Psoas muscle (tissue), 8 donors: Measurements from ENCODE around the gene STRIP1. TPM values are rescaled to one million over a fixed set of nuclear protein-coding genes. Genes with fewer than 3 reads are reported as not detected.

ENCODE experiments used
- ATAC-seq, 4 donors: fragments of 200-7000 bp; cut with Tn5 transposase; one replicate each; pipeline ENCODE4 v1.9.1; 2020; ENCODE audit warnings: moderate library complexity in 3 of 4, mild to moderate bottlenecking in 2 of 4
- DNase-seq, 2 donors: peaks; one replicate each; pipeline ENCODE4 v3.0.0-alpha.2; 2020
- H3K27ac ChIP-seq: fragments of 200-600 bp; one replicate; pipeline ENCODE4 v1.8.0; 2022
- H3K27me3 ChIP-seq, 3 donors: fragments of 200-600 bp in 1 of 3; one replicate each; pipeline versions ENCODE4 v1.6.1 to v1.8.0; 2013 to 2022; ENCODE audit warnings: low read length in 2 of 3, mild to moderate bottlenecking in 2 of 3, moderate library complexity in 1 of 3; ENCODE audit not compliant: insufficient read depth in 3 of 3
- H3K36me3 ChIP-seq, 2 donors: fragments of 200-600 bp in 1 of 2; one replicate each; pipeline versions ENCODE4 v1.6.1 to v1.8.0; 2013 to 2022; ENCODE audit warnings: low read depth in 1 of 2, mild to moderate bottlenecking in 1 of 2, moderate library complexity in 1 of 2; ENCODE audit not compliant: insufficient read depth in 1 of 2
- H3K4me1 ChIP-seq: fragments of 200-600 bp; one replicate; pipeline ENCODE4 v1.8.0; 2022
- H3K4me3 ChIP-seq: fragments of 200-600 bp; one replicate; pipeline ENCODE4 v1.8.0; 2022; ENCODE audit warnings: mild to moderate bottlenecking
- H3K9me3 ChIP-seq: fragments of 200-600 bp; one replicate; pipeline ENCODE4 v1.8.0; 2022
- WGBS, 3 donors: extraction: QIAGEN DNeasy Blood & Tissue Kit; methylation state at CpG; one replicate each; pipeline versions ENCODE4 v1.1.6 to v1.1.7; 2013; 5-methylcytosine and 5-hydroxymethylcytosine counted together
- intact Hi-C, 2 donors: fragments of 100-400 bp; cut with DNase I; formaldehyde crosslinking; loops; one replicate each; pipeline versions ENCODE4 v1.11.0 to v1.14.2; 2022
- polyA plus RNA-seq, 3 donors: library from polyadenylated mRNA; stranded (reverse); fragments of 200-250 nt; gene quantifications; one replicate each; pipeline ENCODE4 v1.2.3, GENCODE V29; 2013
- total RNA-seq, 4 donors: library from RNA; stranded (reverse); fragmentation: NEBNext Ultra II Directional in 2 of 4; extraction: Animal tissue kit (Norgen Biotek cat#: 25700) in 2 of 4; gene quantifications; one replicate each; pipeline versions ENCODE4 v1.2.1 to v1.2.4, GENCODE V29; 2021 to 2023
- TF ChIP-seq, protein P1 (sequence below): fragments of 200-600 bp; IDR thresholded peaks from one replicate; pipeline ENCODE4 v1.8.0; 2022; ENCODE audit warnings: antibody characterized with exemption
- donor health status: healthy with polysubstance abuse.
- donor health status: DM: no; HTN: no; CAD: no; lungs with moderate emphysema.
- donor health status: Bipolar disorder and iron deficiency.
- donor health status: healthy.
- donor health status: DM: yes; HTN: yes; CAD: no.
- donor health status: DM: no; HTN: no; CAD: no.
- donor health status: DM: no; HTN: no; CAD: no.
- donor health status: DM: yes; HTN: yes; CAD: no.

The STRIP1 gene
- total and polyA plus RNA-seq, 7 donors: 12.1 to 23.1 (median 16.4) TPM

- Histone ChIP-seq H3K27me3 (peaks cover 0 to 11% (median 7%) of the 10 kb centered on the region in 3 donors), H3K9me3 (no peaks in the 10 kb centered on the region), H3K4me1 (peaks cover under 1% of the 10 kb centered on the region), H3K4me3 (no peak overlapping the region), H3K36me3 (peaks cover 0 to 43% of the 10 kb centered on the region in 2 donors), H3K27ac (no peak overlapping the region)
- 67 to 92% (median 84%) methylated on average over 2 of the region's 2 CpGs for WGBS, 3 donors
- intact Hi-C loops: no loop called here
- ATAC-seq (no peak), DNase-seq (peak in 1 of 2 donors; percentile 28)
- TF ChIP-seq, protein P1, sequence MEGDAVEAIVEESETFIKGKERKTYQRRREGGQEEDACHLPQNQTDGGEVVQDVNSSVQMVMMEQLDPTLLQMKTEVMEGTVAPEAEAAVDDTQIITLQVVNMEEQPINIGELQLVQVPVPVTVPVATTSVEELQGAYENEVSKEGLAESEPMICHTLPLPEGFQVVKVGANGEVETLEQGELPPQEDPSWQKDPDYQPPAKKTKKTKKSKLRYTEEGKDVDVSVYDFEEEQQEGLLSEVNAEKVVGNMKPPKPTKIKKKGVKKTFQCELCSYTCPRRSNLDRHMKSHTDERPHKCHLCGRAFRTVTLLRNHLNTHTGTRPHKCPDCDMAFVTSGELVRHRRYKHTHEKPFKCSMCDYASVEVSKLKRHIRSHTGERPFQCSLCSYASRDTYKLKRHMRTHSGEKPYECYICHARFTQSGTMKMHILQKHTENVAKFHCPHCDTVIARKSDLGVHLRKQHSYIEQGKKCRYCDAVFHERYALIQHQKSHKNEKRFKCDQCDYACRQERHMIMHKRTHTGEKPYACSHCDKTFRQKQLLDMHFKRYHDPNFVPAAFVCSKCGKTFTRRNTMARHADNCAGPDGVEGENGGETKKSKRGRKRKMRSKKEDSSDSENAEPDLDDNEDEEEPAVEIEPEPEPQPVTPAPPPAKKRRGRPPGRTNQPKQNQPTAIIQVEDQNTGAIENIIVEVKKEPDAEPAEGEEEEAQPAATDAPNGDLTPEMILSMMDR: no peak
These were observed 28.2 kb downstream of the STRIP1 start for GRCh38 chr1:110062612-110063011.

GRCh38 chr1:110063781-110064180, 29.4 kb downstream of the STRIP1 start:
- Histone ChIP-seq H3K4me3 (no peak overlapping the region), H3K4me1 (peaks cover 8% of the 10 kb centered on the region), H3K36me3 (peaks cover 0 to 31% of the 10 kb centered on the region in 2 donors), H3K9me3 (no peaks in the 10 kb centered on the region), H3K27ac (no peak overlapping the region), H3K27me3 (peaks cover 0 to 23% (median 17%) of the 10 kb centered on the region in 3 donors)
- DNase-seq: no peak
- intact Hi-C loops: no loop called here
- WGBS, 3 donors: 62 to 83% (median 80%) methylated on average over 2 to 4 of the region's 4 CpGs
- TF ChIP-seq, protein P1: no peak
- ATAC-seq: no peak

DNA sequence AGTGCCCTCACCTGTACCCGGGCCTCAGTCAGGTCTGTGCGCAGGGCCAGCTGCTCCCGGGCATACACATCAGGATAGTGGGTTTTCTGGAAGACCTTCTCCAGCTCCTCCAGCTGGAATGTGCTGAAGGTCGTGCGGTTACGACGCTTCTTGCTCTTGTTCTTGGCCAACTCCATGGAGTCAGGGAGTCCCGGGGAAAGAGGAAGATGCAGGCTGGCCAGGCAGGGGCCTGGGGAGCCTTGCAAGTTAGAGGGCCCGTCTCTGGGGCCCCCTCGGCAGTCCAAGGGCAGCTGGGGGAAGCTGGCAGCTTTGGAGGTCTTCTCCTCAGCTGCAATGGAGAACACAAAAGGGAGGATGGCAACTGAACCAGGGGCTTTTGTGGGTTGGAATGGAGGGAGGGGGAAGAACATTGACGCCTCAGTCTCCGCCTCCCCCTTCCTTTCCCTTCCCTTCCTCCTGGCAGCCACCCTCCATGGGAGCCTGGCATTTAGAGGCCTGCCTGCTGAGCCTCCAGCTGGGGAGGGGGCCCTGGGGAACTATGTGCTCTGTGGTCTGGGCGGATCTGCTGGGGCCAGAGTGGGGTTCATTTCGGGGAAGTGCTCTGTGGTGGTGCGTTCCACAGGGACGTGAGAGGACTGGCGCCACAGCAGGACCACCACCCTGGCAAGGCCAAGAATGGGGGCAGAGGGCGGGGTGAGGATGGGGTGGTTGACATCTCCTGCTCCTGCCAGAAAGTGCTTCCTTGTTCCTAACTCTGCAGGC, 30.3 kb downstream of the STRIP1 start:
- H3K27ac ChIP-seq: no peak overlapping the region
- TF ChIP-seq, protein P1: no peak
- intact Hi-C loops: no loop called here
- no peak for DNase-seq
- no peaks in the 10 kb centered on the region for H3K9me3 ChIP-seq
- H3K27me3 ChIP-seq: peaks cover 0 to 32% (median 26%) of the 10 kb centered on the region in 3 donors
- ATAC-seq: no peak
- peaks cover 8% of the 10 kb centered on the region for H3K4me1 ChIP-seq
- H3K4me3 ChIP-seq: no peak overlapping the region
- H3K36me3 ChIP-seq: peaks cover 0 to 23% of the 10 kb centered on the region in 2 donors
- WGBS, 3 donors: 87 to 90% (median 89%) methylated on average over 18 of the region's 18 CpGs

DNA sequence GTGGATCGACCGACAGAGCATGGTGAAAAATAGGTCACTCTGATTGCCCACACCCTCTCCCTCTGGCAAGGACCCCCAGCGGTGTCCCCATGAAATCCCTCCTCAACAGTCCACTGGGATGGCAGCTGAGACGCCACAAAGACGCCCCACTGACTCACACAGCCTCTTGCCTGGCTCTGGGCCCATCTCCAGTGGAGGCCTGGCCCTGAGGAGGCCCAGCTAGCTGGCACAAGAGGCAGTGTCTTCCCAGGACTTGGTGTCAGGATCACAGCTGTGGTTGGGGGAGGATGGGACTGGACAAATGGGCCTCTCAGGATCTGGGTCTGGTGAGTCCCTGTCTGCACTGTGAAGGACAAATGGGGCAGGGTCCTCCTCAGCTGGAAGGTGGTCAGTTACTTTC, 31.4 kb downstream of the STRIP1 start:
- Histone ChIP-seq H3K36me3 (peaks cover 0 to 14% of the 10 kb centered on the region in 2 donors), H3K4me3 (no peak overlapping the region), H3K4me1 (peaks cover 11% of the 10 kb centered on the region), H3K27ac (no peak overlapping the region), H3K27me3 (peaks cover 0 to 42% (median 30%) of the 10 kb centered on the region in 3 donors), H3K9me3 (no peaks in the 10 kb centered on the region)
- intact Hi-C loops: no loop called here
- WGBS, 3 donors: 74 to 92% (median 78%) methylated on average over 5 of the region's 5 CpGs
- DNase-seq (no peak), ATAC-seq (no peak)
- TF ChIP-seq, protein P1: no peak
